H1 (cell line): ENCODE results near the gene DFFA. TPM values are rescaled to one million over a fixed set of nuclear protein-coding genes. Genes with fewer than 3 reads are reported as not detected.

Source experiments
- CTCF ChIA-PET: fragments of 300-600 bp; sonication (Branson Sonifier 250); formaldehyde crosslinking; loops from one replicate; lab custom pipeline; 2021; ENCODE audit not compliant: partially characterized antibody; lab: Charles Lee
- POLR2A ChIA-PET: fragments of 300-600 bp; sonication (Branson Sonifier 250); formaldehyde crosslinking; loops from one replicate; lab custom pipeline; 2021; ENCODE audit warnings: inconsistent platforms; ENCODE audit not compliant: partially characterized antibody; lab: Charles Lee
- DNase-seq, 2 experiments: peaks; one replicate each; pipeline versions ENCODE4 v3.0.0 to v3.0.0-alpha.2; 2010 to 2022; ENCODE audit warnings: low spot score in 2 of 2, low read depth in 1 of 2, mixed read lengths in 1 of 2
- FAIRE-seq: peaks from 2 replicates; lab custom pipeline; 2011; peaks lifted over from hg19 to GRCh38; lab: Jason Lieb, UNC
- H2AFZ ChIP-seq: 2 replicates; pipeline ENCODE4 v1.8.1; 2012; ENCODE audit warnings: low read length, inconsistent platforms
- H2AK5ac ChIP-seq: 2 replicates; pipeline ENCODE4 v1.6.1; 2013; ENCODE audit warnings: low read depth, low read length
- H2BK120ac ChIP-seq: replicated peaks from 2 replicates; pipeline ENCODE3; 2013; ENCODE audit warnings: low read depth, low read length, inconsistent platforms
- H2BK12ac ChIP-seq: 2 replicates; pipeline ENCODE4 v1.6.1; 2013; ENCODE audit warnings: low read depth, low read length
- H2BK15ac ChIP-seq: 2 replicates; pipeline ENCODE4 v1.6.1; 2013; ENCODE audit warnings: low read length
- H2BK20ac ChIP-seq: 2 replicates; pipeline ENCODE4 v1.6.1; 2013; ENCODE audit warnings: low read length
- H2BK5ac ChIP-seq: 2 replicates; pipeline ENCODE4 v1.6.1; 2013; ENCODE audit warnings: low read depth, low read length
- H3K14ac ChIP-seq: 2 replicates; pipeline ENCODE4 v1.6.1; 2013; ENCODE audit warnings: inconsistent platforms; ENCODE audit not compliant: insufficient read length
- H3K18ac ChIP-seq: 2 replicates; pipeline ENCODE4 v1.6.1; 2013; ENCODE audit warnings: low read length; ENCODE audit errors: extremely low read depth
- H3K23ac ChIP-seq: 2 replicates; pipeline ENCODE4 v1.6.1; 2013; ENCODE audit warnings: inconsistent platforms; ENCODE audit not compliant: insufficient read length
- H3K23me2 ChIP-seq: 2 replicates; pipeline ENCODE4 v1.6.1; 2013; ENCODE audit warnings: low read depth, low read length
- H3K27ac ChIP-seq: 2 replicates; pipeline ENCODE4 v1.6.1; 2011; ENCODE audit warnings: low read depth, low read length, inconsistent platforms
- H3K27me3 ChIP-seq, 4 experiments: replicated peaks in 1 of 4; 1 replicate in 1 of 4; 2 replicates in 3 of 4; pipeline versions ENCODE4 v1.6.1 to v1.8.1; 2011 to 2013; ENCODE audit warnings: low read length in 3 of 4, mild to moderate bottlenecking in 3 of 4, inconsistent platforms in 2 of 4, mixed read lengths in 2 of 4, moderate library complexity in 1 of 4; ENCODE audit not compliant: control insufficient read depth in 3 of 4, insufficient read depth in 3 of 4; ENCODE audit errors: extremely low read depth in 1 of 4
- H3K36me3 ChIP-seq, 4 experiments: 2 replicates each; pipeline versions ENCODE4 v1.6.1 to v1.8.1; 2011 to 2013; ENCODE audit warnings: mild to moderate bottlenecking in 4 of 4, low read length in 3 of 4, moderate library complexity in 2 of 4, control low read depth in 1 of 4, inconsistent platforms in 1 of 4; ENCODE audit not compliant: insufficient read depth in 4 of 4, control insufficient read depth in 2 of 4
- H3K4ac ChIP-seq: replicated peaks from 2 replicates; pipeline ENCODE3; 2013; ENCODE audit warnings: low read length, low read depth, mixed read lengths, inconsistent platforms; ENCODE audit not compliant: insufficient read length
- H3K4me1 ChIP-seq, 4 experiments: replicated peaks in 1 of 4; 1 replicate in 1 of 4; 2 replicates in 3 of 4; pipeline versions ENCODE4 v1.6.1 to v1.8.1; 2011 to 2013; ENCODE audit warnings: low read length in 3 of 4, inconsistent platforms in 2 of 4, mixed read lengths in 1 of 4; ENCODE audit not compliant: insufficient read depth in 4 of 4, control insufficient read depth in 3 of 4
- H3K4me2 ChIP-seq, 2 experiments: 2 replicates each; pipeline versions ENCODE4 v1.6.1 to v1.8.1; 2011 to 2013; ENCODE audit warnings: low read depth in 2 of 2, low read length in 2 of 2, control low read depth in 1 of 2, inconsistent platforms in 1 of 2, mild to moderate bottlenecking in 1 of 2; ENCODE audit not compliant: insufficient read depth in 1 of 2
- H3K4me3 ChIP-seq, 4 experiments: fragments of 200-600, 300-600 bp in 1 of 4; sonication (generic), shearing (Covaris generic), sonication (Bioruptor Twin) in 1 of 4; 2 replicates each; pipeline versions ENCODE4 v1.5.1 to v1.8.1; 2011 to 2016; ENCODE audit warnings: low read length in 4 of 4, low read depth in 3 of 4, control low read depth in 2 of 4, inconsistent platforms in 2 of 4, mild to moderate bottlenecking in 2 of 4, mixed read lengths in 1 of 4, moderate library complexity in 1 of 4; ENCODE audit not compliant: insufficient read depth in 2 of 4; ENCODE audit errors: extremely low read depth in 1 of 4
- H3K56ac ChIP-seq: replicated peaks from 2 replicates; pipeline ENCODE3; 2013; ENCODE audit warnings: low read depth, mild to moderate bottlenecking, mixed read lengths, low read length, inconsistent platforms; ENCODE audit not compliant: insufficient read length
- H3K79me1 ChIP-seq: 2 replicates; pipeline ENCODE4 v1.6.1; 2013; ENCODE audit warnings: low read depth, low read length, control low read depth
- H3K79me2 ChIP-seq, 2 experiments: 2 replicates each; pipeline versions ENCODE4 v1.6.1 to v1.8.1; 2012 to 2013; ENCODE audit warnings: low read length in 2 of 2, mild to moderate bottlenecking in 2 of 2, inconsistent platforms in 1 of 2; ENCODE audit not compliant: insufficient read depth in 2 of 2, control insufficient read depth in 1 of 2
- H3K9ac ChIP-seq, 4 experiments: replicated peaks in 1 of 4; 1 replicate in 1 of 4; 2 replicates in 3 of 4; pipeline versions ENCODE4 v1.6.1 to v1.8.1; 2011 to 2013; ENCODE audit warnings: low read depth in 3 of 4, low read length in 3 of 4, control low read depth in 2 of 4, mild to moderate bottlenecking in 2 of 4, moderate library complexity in 2 of 4, inconsistent platforms in 1 of 4; ENCODE audit errors: extremely low read depth in 1 of 4
- H3K9me3 ChIP-seq, 2 experiments: 2 replicates each; pipeline versions ENCODE4 v1.6.1 to v1.8.1; 2012 to 2013; ENCODE audit warnings: mild to moderate bottlenecking in 2 of 2, moderate library complexity in 2 of 2, control low read depth in 1 of 2, inconsistent platforms in 1 of 2, low read depth in 1 of 2, low read length in 1 of 2, mixed read lengths in 1 of 2; ENCODE audit not compliant: insufficient read depth in 2 of 2
- H4K20me1 ChIP-seq, 2 experiments: replicated peaks in 1 of 2; 2 replicates each; pipeline versions ENCODE3 to v1.8.1; 2011 to 2013; ENCODE audit warnings: inconsistent platforms in 2 of 2, low read length in 2 of 2, mild to moderate bottlenecking in 1 of 2; ENCODE audit not compliant: insufficient read depth in 2 of 2, control insufficient read depth in 1 of 2
- H4K5ac ChIP-seq: 2 replicates; pipeline ENCODE4 v1.6.1; 2013; ENCODE audit warnings: low read length, low read depth, mixed read lengths, inconsistent platforms; ENCODE audit not compliant: insufficient read length
- H4K8ac ChIP-seq: 2 replicates; pipeline ENCODE4 v1.8.0; 2013; ENCODE audit warnings: mild to moderate bottlenecking, moderate library complexity, low read length, inconsistent platforms; ENCODE audit not compliant: insufficient read depth; ENCODE audit errors: extremely low read depth
- H4K91ac ChIP-seq: replicated peaks from 2 replicates; pipeline ENCODE3; 2013; ENCODE audit warnings: low read length, mixed read lengths, inconsistent platforms; ENCODE audit not compliant: insufficient read length
- CTBP2 ChIP-seq: IDR thresholded peaks from 2 replicates; pipeline ENCODE4 v1.7.0; 2011; ENCODE audit warnings: borderline replicate concordance, mild to moderate bottlenecking, moderate library complexity, mixed read lengths, low read length; ENCODE audit not compliant: insufficient read depth, insufficient read length
- FOSL1 ChIP-seq: IDR thresholded peaks from 2 replicates; pipeline ENCODE4 v1.6.1; 2011; ENCODE audit warnings: mild to moderate bottlenecking, low read depth, low read length, moderate library complexity; ENCODE audit not compliant: insufficient read depth
- GTF2F1 ChIP-seq: IDR thresholded peaks from 2 replicates; pipeline ENCODE4 v1.6.1; 2012; ENCODE audit warnings: low read depth, low read length, improper control_type of control experiment, borderline replicate concordance
- JUND ChIP-seq: IDR thresholded peaks from 2 replicates; pipeline ENCODE4 v1.6.1; 2011; ENCODE audit warnings: mild to moderate bottlenecking, improper control_type of control experiment, low read length
- NRF1 ChIP-seq: IDR thresholded peaks from 2 replicates; pipeline ENCODE4 v1.6.1; 2011; ENCODE audit warnings: mild to moderate bottlenecking, low read depth, low read length, improper control_type of control experiment
- POLR2A ChIP-seq, 2 experiments: IDR thresholded peaks; 1 replicate in 1 of 2; 2 replicates in 1 of 2; pipeline ENCODE4 v1.6.1; 2011; ENCODE audit warnings: low read depth in 2 of 2, low read length in 2 of 2, mild to moderate bottlenecking in 2 of 2; ENCODE audit errors: control extremely low read depth in 1 of 2
- RAD21 ChIP-seq, 2 experiments: IDR thresholded peaks in 1 of 2; conservative IDR thresholded peaks in 1 of 2; 2 replicates each; pipeline ENCODE4 v1.6.1; 2011; ENCODE audit warnings: low read depth in 2 of 2, low read length in 2 of 2, improper control_type of control experiment in 1 of 2, inconsistent platforms in 1 of 2, mild to moderate bottlenecking in 1 of 2, moderate library complexity in 1 of 2
- SRF ChIP-seq: IDR thresholded peaks from 2 replicates; pipeline ENCODE4 v1.6.1; 2011; ENCODE audit warnings: mild to moderate bottlenecking, low read depth, low read length, moderate library complexity
- TEAD4 ChIP-seq: IDR thresholded peaks from 2 replicates; pipeline ENCODE4 v1.6.1; 2012; ENCODE audit warnings: low read depth, low read length, inconsistent platforms, mixed read lengths
- WGBS, 2 experiments: shearing (Covaris generic) in 1 of 2; methylation state at CpG; one replicate each; pipeline versions ENCODE4 v1.1.6 to v1.1.7; 2013 to 2015; ENCODE audit warnings: low lambda C conversion rate in 2 of 2, mixed read lengths in 2 of 2, inconsistent platforms in 1 of 2, low coverage in 1 of 2, missing lambda C conversion rate in 1 of 2; ENCODE audit not compliant: insufficient replicate concordance in 2 of 2, insufficient coverage in 1 of 2, insufficient read length in 1 of 2; ENCODE audit errors: extremely low coverage in 1 of 2, missing lambda C conversion rate in 1 of 2; 5-methylcytosine and 5-hydroxymethylcytosine counted together
- polyA plus RNA-seq, 7 experiments: library from polyadenylated mRNA; depleted of rRNA in 3 of 7; stranded (reverse) in 5 of 7; unstranded in 2 of 7; fragments of >200 nt in 5 of 7; fragments of 200-250 nt in 2 of 7; gene quantifications; 1 replicate in 5 of 7; 2 replicates in 1 of 7; 4 replicates in 1 of 7; pipeline versions ENCODE4 v1.2.1 to v1.2.3, GENCODE V29; 2011 to 2013; ENCODE audit warnings: missing spikeins in 2 of 7, mixed read lengths in 2 of 7
- total RNA-seq: library from RNA; stranded (reverse); fragmentation: NEBNext Ultra II Directional; extraction: Animal tissue kit (Norgen Biotek cat#: 25700); gene quantifications from 2 replicates; pipeline ENCODE4 v1.2.1, GENCODE V29; 2021

DFFA gene
- total and polyA plus RNA-seq, 2 of the 8 experiments (the other 6 are each of a cell fraction or from before 2014, with no cell fraction given), result 34.3 to 79.9 TPM

DNA sequence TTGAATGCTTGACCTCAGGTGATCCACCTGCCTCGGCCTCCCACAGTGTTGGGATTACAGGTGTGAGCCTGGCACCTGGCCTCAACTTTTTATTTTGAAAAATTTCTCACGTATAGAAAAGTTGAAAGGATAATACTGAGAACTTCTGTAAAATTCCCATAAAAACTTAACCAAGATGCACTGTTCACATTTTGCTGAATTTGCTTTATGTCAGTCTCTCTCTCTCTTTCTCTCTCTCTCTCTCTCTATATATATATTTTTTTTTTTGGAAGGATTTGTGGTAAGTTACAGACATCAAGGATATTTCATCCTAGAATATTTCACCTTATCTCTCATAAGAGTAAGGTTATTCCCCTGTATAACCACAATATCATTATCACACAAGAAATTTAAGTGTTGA is 8.3 kb upstream of the DFFA start:
- FAIRE-seq, result no peak
- TF ChIP-seq POLR2A (IDR thresholded peaks at IDR 0.05; ENCODE audit: control extremely low read depth in 1 of 2, low read depth in 2 of 2, low read length in 2 of 2) (no peak), RAD21 (IDR thresholded peaks at IDR 0.05 in 1 of 2, conservative IDR thresholded peaks at IDR 0.05 in 1 of 2; ENCODE audit: low read depth in 2 of 2, low read length in 2 of 2) (no peak), GTF2F1 (no peak), TEAD4 (no peak), JUND (no peak), FOSL1 (no peak), SRF (no peak), CTBP2 (no peak), NRF1 (no peak)
- Histone ChIP-seq H4K8ac (no peak overlapping the region), H2AFZ (no peak overlapping the region), H2BK12ac (no peak overlapping the region), H4K20me1 (peaks cover 0 to 3% of the 10 kb centered on the region in 2 experiments), H3K9me3 (no peaks in the 10 kb centered on the region), H3K27ac (no peak overlapping the region), H2BK15ac (no peak overlapping the region), H3K4me2 (no peak overlapping the region), H3K18ac (no peak overlapping the region), H2BK5ac (no peak overlapping the region), H3K4me3 (no peak overlapping the region), H3K4me1 (no peaks in the 10 kb centered on the region; a peak in 2 of 7 replicates), H3K4ac (no peak overlapping the region), H3K79me1 (peaks cover 15% of the 10 kb centered on the region), H2AK5ac (no peak overlapping the region), H4K91ac (no peak overlapping the region), H3K9ac (no peak overlapping the region), H3K27me3 (no peaks in the 10 kb centered on the region), H2BK120ac (no peak overlapping the region), H3K79me2 (peaks cover 10 to 53% of the 10 kb centered on the region in 2 experiments), H3K14ac (no peak overlapping the region), H2BK20ac (no peak overlapping the region), H3K36me3 (no peaks in the 10 kb centered on the region), H3K23me2 (no peaks in the 10 kb centered on the region), H3K56ac (no peak overlapping the region), H4K5ac (no peak overlapping the region), H3K23ac (no peak overlapping the region)
- 86% methylated on average over 2 of the region's 2 CpGs; no CpG with 5 or more reads in 1 of the 2 experiments for WGBS, 2 experiments
- DNase-seq, result no peak
- POLR2A ChIA-PET, result interaction anchor here (1.4 kb wide), 1 partner anchor 9 kb away, joined by 3 read pairs; no protein-coding TSS in a partner anchor
- CTCF ChIA-PET, result interaction anchor here (0.6 to 4.4 kb wide), 3 partner anchors 13 to 904 kb away, joined by 3 to 23 read pairs (median 5); no protein-coding TSS in a partner anchor
